Measurements from ENCODE around the gene SLC38A10. TPM values are rescaled to one million over a fixed set of nuclear protein-coding genes. Genes with fewer than 3 reads are reported as not detected.
A peak's percentile ranks its signal among the peaks of the same experiment; 100 is the strongest.

SLC38A10 gene
- total and polyA plus RNA-seq, 2 of the 13 experiments (the other 11 are each of a cell fraction or from before 2014, with no cell fraction given) = 23.4 to 55.8 TPM

DNA sequence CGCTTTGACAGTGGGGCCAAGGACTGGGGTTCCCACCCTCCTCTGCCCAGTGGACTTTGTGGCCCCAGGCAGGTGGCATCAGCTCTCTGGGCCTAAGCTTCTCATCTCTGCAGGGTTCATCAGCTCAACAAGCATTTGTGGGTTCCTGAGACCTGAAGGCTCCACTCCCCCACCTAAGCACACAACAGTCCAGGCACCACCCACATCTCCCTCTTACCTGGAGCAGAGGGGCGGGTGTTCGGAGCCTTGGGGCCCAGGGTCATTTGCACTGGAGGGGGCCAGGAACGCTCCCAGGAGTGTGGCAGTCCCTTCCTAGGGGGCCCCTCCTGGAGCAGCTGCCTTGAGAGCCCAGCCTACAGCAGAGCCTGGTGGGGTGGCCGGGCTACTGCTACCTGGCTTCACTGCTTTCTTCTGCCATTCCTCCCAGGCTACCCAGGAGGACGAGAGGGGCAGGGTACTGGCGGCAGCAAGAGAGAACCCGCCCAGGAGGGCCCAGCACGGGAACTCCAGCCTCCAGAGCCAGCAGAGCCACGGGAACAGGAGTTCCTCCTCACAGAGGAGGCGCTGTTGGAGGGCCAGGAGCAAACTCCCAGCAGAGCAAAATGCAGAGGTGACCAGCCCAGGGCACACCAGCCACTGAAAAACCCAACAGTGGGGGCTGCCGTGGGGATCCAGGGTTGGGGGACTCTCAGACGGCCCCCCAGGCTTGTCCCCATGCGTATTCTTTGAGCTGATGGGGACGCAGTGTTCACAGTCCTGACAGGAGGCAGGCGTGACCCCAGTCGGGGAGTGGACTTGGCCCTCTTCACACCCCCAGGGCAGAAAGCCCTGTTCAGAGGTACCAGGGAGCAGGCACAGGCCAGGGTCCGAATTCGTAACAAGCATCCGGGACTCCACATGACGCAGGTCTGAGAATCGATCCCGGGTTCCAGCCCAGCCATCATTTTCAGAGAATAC is 35.1 kb upstream of the SLC38A10 start (continued):
- TF ChIP-seq, protein P1, sequence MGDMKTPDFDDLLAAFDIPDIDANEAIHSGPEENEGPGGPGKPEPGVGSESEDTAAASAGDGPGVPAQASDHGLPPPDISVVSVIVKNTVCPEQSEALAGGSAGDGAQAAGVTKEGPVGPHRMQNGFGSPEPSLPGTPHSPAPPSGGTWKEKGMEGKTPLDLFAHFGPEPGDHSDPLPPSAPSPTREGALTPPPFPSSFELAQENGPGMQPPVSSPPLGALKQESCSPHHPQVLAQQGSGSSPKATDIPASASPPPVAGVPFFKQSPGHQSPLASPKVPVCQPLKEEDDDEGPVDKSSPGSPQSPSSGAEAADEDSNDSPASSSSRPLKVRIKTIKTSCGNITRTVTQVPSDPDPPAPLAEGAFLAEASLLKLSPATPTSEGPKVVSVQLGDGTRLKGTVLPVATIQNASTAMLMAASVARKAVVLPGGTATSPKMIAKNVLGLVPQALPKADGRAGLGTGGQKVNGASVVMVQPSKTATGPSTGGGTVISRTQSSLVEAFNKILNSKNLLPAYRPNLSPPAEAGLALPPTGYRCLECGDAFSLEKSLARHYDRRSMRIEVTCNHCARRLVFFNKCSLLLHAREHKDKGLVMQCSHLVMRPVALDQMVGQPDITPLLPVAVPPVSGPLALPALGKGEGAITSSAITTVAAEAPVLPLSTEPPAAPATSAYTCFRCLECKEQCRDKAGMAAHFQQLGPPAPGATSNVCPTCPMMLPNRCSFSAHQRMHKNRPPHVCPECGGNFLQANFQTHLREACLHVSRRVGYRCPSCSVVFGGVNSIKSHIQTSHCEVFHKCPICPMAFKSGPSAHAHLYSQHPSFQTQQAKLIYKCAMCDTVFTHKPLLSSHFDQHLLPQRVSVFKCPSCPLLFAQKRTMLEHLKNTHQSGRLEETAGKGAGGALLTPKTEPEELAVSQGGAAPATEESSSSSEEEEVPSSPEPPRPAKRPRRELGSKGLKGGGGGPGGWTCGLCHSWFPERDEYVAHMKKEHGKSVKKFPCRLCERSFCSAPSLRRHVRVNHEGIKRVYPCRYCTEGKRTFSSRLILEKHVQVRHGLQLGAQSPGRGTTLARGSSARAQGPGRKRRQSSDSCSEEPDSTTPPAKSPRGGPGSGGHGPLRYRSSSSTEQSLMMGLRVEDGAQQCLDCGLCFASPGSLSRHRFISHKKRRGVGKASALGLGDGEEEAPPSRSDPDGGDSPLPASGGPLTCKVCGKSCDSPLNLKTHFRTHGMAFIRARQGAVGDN (CRISPR knock-in tag; IDR thresholded peaks at IDR 0.05) = peak; percentile 19
- TF ChIP-seq, protein P2, sequence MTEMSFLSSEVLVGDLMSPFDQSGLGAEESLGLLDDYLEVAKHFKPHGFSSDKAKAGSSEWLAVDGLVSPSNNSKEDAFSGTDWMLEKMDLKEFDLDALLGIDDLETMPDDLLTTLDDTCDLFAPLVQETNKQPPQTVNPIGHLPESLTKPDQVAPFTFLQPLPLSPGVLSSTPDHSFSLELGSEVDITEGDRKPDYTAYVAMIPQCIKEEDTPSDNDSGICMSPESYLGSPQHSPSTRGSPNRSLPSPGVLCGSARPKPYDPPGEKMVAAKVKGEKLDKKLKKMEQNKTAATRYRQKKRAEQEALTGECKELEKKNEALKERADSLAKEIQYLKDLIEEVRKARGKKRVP (CRISPR knock-in tag; IDR thresholded peaks at IDR 0.05) = no peak
- TF ChIP-seq, protein P3, sequence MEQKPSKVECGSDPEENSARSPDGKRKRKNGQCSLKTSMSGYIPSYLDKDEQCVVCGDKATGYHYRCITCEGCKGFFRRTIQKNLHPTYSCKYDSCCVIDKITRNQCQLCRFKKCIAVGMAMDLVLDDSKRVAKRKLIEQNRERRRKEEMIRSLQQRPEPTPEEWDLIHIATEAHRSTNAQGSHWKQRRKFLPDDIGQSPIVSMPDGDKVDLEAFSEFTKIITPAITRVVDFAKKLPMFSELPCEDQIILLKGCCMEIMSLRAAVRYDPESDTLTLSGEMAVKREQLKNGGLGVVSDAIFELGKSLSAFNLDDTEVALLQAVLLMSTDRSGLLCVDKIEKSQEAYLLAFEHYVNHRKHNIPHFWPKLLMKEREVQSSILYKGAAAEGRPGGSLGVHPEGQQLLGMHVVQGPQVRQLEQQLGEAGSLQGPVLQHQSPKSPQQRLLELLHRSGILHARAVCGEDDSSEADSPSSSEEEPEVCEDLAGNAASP (CRISPR knock-in tag; IDR thresholded peaks at IDR 0.05; ENCODE audit: borderline replicate concordance) = no peak
- TF ChIP-seq SMAD3 (CRISPR knock-in tag; IDR thresholded peaks at IDR 0.05) (no peak), RARG (CRISPR knock-in tag; IDR thresholded peaks at IDR 0.05; ENCODE audit: low read depth) (no peak), GATAD1 (CRISPR knock-in tag; IDR thresholded peaks at IDR 0.05) (no peak), SP1 (IDR thresholded peaks at IDR 0.05) (no peak), SP1 (CRISPR knock-in tag; IDR thresholded peaks at IDR 0.05) (no peak), ZNF30 (CRISPR knock-in tag; IDR thresholded peaks at IDR 0.05) (0 out of 2 replicates have a peak, but pooled peaks have one; percentile 75), HOXA5 (CRISPR knock-in tag; IDR thresholded peaks at IDR 0.05) (0 out of 2 replicates have a peak, but pooled peaks have one; percentile 2)
- TF ChIP-seq, protein P4, sequence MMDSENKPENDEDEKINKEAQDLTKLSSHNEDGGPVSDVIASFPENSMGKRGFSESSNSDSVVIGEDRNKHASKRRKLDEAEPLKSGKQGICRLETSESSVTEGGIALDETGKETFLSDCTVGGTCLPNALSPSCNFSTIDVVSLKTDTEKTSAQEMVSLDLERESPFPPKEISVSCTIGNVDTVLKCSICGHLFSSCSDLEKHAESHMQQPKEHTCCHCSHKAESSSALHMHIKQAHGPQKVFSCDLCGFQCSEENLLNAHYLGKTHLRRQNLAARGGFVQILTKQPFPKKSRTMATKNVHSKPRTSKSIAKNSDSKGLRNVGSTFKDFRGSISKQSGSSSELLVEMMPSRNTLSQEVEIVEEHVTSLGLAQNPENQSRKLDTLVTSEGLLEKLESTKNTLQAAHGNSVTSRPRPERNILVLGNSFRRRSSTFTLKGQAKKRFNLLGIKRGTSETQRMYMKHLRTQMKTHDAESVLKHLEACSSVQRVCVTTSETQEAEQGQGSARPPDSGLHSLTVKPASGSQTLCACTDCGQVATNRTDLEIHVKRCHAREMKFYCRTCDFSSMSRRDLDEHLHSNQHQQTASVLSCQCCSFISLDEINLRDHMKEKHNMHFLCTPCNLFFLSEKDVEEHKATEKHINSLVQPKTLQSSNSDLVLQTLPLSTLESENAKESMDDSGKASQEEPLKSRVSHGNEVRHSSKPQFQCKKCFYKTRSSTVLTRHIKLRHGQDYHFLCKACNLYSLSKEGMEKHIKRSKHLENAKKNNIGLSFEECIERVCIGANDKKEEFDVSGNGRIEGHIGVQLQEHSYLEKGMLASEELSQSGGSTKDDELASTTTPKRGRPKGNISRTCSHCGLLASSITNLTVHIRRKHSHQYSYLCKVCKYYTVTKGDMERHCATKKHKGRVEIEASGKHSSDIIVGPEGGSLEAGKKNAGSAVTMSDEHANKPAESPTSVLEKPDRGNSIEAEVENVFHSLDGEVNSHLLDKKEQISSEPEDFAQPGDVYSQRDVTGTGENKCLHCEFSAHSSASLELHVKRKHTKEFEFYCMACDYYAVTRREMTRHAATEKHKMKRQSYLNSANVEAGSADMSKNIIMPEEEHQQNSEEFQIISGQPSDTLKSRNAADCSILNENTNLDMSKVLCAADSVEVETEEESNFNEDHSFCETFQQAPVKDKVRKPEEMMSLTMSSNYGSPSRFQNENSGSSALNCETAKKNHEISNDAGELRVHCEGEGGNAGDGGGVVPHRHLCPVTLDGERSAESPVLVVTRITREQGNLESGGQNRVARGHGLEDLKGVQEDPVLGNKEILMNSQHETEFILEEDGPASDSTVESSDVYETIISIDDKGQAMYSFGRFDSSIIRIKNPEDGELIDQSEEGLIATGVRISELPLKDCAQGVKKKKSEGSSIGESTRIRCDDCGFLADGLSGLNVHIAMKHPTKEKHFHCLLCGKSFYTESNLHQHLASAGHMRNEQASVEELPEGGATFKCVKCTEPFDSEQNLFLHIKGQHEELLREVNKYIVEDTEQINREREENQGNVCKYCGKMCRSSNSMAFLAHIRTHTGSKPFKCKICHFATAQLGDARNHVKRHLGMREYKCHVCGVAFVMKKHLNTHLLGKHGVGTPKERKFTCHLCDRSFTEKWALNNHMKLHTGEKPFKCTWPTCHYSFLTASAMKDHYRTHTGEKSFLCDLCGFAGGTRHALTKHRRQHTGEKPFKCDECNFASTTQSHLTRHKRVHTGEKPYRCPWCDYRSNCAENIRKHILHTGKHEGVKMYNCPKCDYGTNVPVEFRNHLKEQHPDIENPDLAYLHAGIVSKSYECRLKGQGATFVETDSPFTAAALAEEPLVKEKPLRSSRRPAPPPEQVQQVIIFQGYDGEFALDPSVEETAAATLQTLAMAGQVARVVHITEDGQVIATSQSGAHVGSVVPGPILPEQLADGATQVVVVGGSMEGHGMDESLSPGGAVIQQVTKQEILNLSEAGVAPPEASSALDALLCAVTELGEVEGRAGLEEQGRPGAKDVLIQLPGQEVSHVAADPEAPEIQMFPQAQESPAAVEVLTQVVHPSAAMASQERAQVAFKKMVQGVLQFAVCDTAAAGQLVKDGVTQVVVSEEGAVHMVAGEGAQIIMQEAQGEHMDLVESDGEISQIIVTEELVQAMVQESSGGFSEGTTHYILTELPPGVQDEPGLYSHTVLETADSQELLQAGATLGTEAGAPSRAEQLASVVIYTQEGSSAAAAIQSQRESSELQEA (CRISPR knock-in tag; IDR thresholded peaks at IDR 0.05; ENCODE audit: not compliant biosample characterization) = no peak

Data from HepG2 (cell line).